Astrocyte (in vitro differentiated cells and primary cell): ENCODE measurements around the gene FAM170B. TPM values are rescaled to one million over a fixed set of nuclear protein-coding genes. Genes with fewer than 3 reads are reported as not detected.

ENCODE experiments used
- DNase-seq: peaks from one replicate; pipeline ENCODE4 v3.0.0-alpha.2; 2010; ENCODE audit warnings: low read depth
- FAIRE-seq: peaks from 2 replicates; lab custom pipeline; 2011; peaks lifted over from hg19 to GRCh38; lab: Jason Lieb, UNC
- H2AFZ ChIP-seq: 2 replicates; pipeline ENCODE4 v1.6.0; 2012; ENCODE audit warnings: low read depth, low read length, inconsistent platforms
- H3K27ac ChIP-seq: 2 replicates; pipeline ENCODE4 v1.5.1; 2011; ENCODE audit warnings: low read depth, low read length, inconsistent platforms
- H3K27me3 ChIP-seq: 2 replicates; pipeline ENCODE4 v1.6.0; 2011; ENCODE audit warnings: low read length, inconsistent platforms; ENCODE audit not compliant: insufficient read depth
- H3K36me3 ChIP-seq: 2 replicates; pipeline ENCODE4 v1.5.1; 2011; ENCODE audit warnings: low read length, inconsistent platforms; ENCODE audit not compliant: insufficient read depth
- H3K4me1 ChIP-seq: 2 replicates; pipeline ENCODE4 v1.5.1; 2011; ENCODE audit warnings: low read length, inconsistent platforms; ENCODE audit not compliant: insufficient read depth
- H3K4me2 ChIP-seq: 2 replicates; pipeline ENCODE4 v1.6.0; 2012; ENCODE audit warnings: low read length, inconsistent platforms
- H3K4me3 ChIP-seq: 2 replicates; pipeline ENCODE4 v1.5.1; 2011; ENCODE audit warnings: low read depth, mild to moderate bottlenecking, low read length, inconsistent platforms; ENCODE audit not compliant: insufficient read depth
- H3K79me2 ChIP-seq: 2 replicates; pipeline ENCODE4 v1.6.0; 2012; ENCODE audit warnings: mild to moderate bottlenecking, low read length, inconsistent platforms; ENCODE audit not compliant: insufficient read depth
- H3K9ac ChIP-seq: 2 replicates; pipeline ENCODE4 v1.6.0; 2012; ENCODE audit warnings: mild to moderate bottlenecking, low read length, inconsistent platforms
- H3K9me3 ChIP-seq: 2 replicates; pipeline ENCODE4 v1.5.1; 2012; ENCODE audit warnings: low read depth, mild to moderate bottlenecking, low read length, inconsistent platforms; ENCODE audit not compliant: insufficient read depth
- H4K20me1 ChIP-seq: 2 replicates; pipeline ENCODE4 v1.6.0; 2012; ENCODE audit warnings: low read length, inconsistent platforms; ENCODE audit not compliant: insufficient read depth
- H3K27ac Mint-ChIP-seq: one replicate; pipeline ENCODE4 v1.8.0; 2021; ENCODE audit warnings: mild to moderate bottlenecking, mixed read lengths; ENCODE audit not compliant: unreplicated experiment
- H3K27me3 Mint-ChIP-seq: one replicate; pipeline ENCODE4 v1.8.0; 2021; ENCODE audit warnings: low read depth, mixed read lengths; ENCODE audit not compliant: unreplicated experiment
- H3K36me3 Mint-ChIP-seq: one replicate; pipeline ENCODE4 v1.8.0; 2021; ENCODE audit warnings: low read depth, mixed read lengths; ENCODE audit not compliant: unreplicated experiment
- H3K4me1 Mint-ChIP-seq: one replicate; pipeline ENCODE4 v1.8.0; 2021; ENCODE audit warnings: low read depth, mixed read lengths; ENCODE audit not compliant: unreplicated experiment
- H3K4me3 Mint-ChIP-seq: one replicate; pipeline ENCODE4 v1.8.0; 2021; ENCODE audit warnings: mild to moderate bottlenecking, moderate library complexity, mixed read lengths; ENCODE audit not compliant: unreplicated experiment
- H3K9me3 Mint-ChIP-seq: one replicate; pipeline ENCODE4 v1.8.0; 2021; ENCODE audit warnings: mild to moderate bottlenecking, mixed read lengths; ENCODE audit not compliant: unreplicated experiment
- CTCF ChIP-seq: IDR thresholded peaks from 2 replicates; pipeline ENCODE4 v1.5.1; 2011; ENCODE audit warnings: low read depth, mild to moderate bottlenecking, inconsistent platforms, low read length, moderate library complexity; ENCODE audit not compliant: insufficient read depth
- EZH2 ChIP-seq: IDR thresholded peaks from 2 replicates; pipeline ENCODE4 v1.6.1; 2012; ENCODE audit warnings: mild to moderate bottlenecking, low read length, inconsistent platforms; ENCODE audit not compliant: insufficient read depth
- total RNA-seq: library from RNA; stranded (reverse); gene quantifications from 2 replicates; pipeline ENCODE4 v1.2.1, GENCODE V29; 2021

The FAM170B gene
- total RNA-seq, 1 donor from 2014 or later, result not detected

- Histone ChIP-seq H3K79me2 (no peaks in the 10 kb centered on the region), H2AFZ (no peak overlapping the region), H4K20me1 (peaks cover 3% of the 10 kb centered on the region), H3K9me3 (no peaks in the 10 kb centered on the region), H3K4me3 (no peak overlapping the region), H3K4me1 (no peaks in the 10 kb centered on the region), H3K36me3 (no peaks in the 10 kb centered on the region), H3K4me2 (no peak overlapping the region), H3K9ac (no peak overlapping the region), H3K27me3 (no peaks in the 10 kb centered on the region), H3K27ac (no peak overlapping the region)
- Mint-ChIP-seq H3K36me3 (no peaks in the 10 kb centered on the region), H3K9me3 (peaks cover 6% of the 10 kb centered on the region), H3K27me3 (peaks cover 40% of the 10 kb centered on the region), H3K4me1 (no peaks in the 10 kb centered on the region), H3K4me3 (no peak overlapping the region), H3K27ac (no peak overlapping the region)
- no peak for TF ChIP-seq CTCF
- DNase-seq (no peak), FAIRE-seq (no peak)
Observed at GRCh38 chr10:49090696-49091380, 43.0 kb downstream of the FAM170B start.

GRCh38 chr10:49090189-49090575 lies 43.6 kb downstream of the FAM170B start:
- TF ChIP-seq CTCF (no peak), EZH2 (no peak)
- no peak for DNase-seq
- Mint-ChIP-seq H3K27me3 (peaks cover 35% of the 10 kb centered on the region), H3K9me3 (peaks cover 6% of the 10 kb centered on the region), H3K4me3 (no peak overlapping the region), H3K36me3 (no peaks in the 10 kb centered on the region), H3K4me1 (no peaks in the 10 kb centered on the region), H3K27ac (no peak overlapping the region)
- Histone ChIP-seq H3K36me3 (no peaks in the 10 kb centered on the region), H3K9me3 (no peaks in the 10 kb centered on the region), H3K4me3 (no peak overlapping the region), H3K4me2 (no peak overlapping the region), H3K4me1 (no peaks in the 10 kb centered on the region), H3K27ac (no peak overlapping the region), H3K79me2 (no peaks in the 10 kb centered on the region), H3K27me3 (no peaks in the 10 kb centered on the region), H4K20me1 (no peaks in the 10 kb centered on the region), H3K9ac (no peak overlapping the region), H2AFZ (no peak overlapping the region)
- no peak for FAIRE-seq

- H3K27ac Mint-ChIP-seq, result no peak overlapping the region
- no peaks in the 10 kb centered on the region for H3K36me3 Mint-ChIP-seq
- no peaks in the 10 kb centered on the region for H3K27me3 ChIP-seq
- H3K27ac ChIP-seq, result no peak overlapping the region
- peaks cover 36% of the 10 kb centered on the region for H3K27me3 Mint-ChIP-seq
- no peak overlapping the region for H3K9ac ChIP-seq
- H2AFZ ChIP-seq, result no peak overlapping the region
- no peak overlapping the region for H3K4me3 ChIP-seq
- no peaks in the 10 kb centered on the region for H3K4me1 ChIP-seq
- peaks cover 6% of the 10 kb centered on the region for H3K9me3 Mint-ChIP-seq
- FAIRE-seq (no peak), DNase-seq (peak; percentile 49)
- no peaks in the 10 kb centered on the region for H3K9me3 ChIP-seq
- TF ChIP-seq EZH2 (no peak), CTCF (no peak)
- H3K36me3 ChIP-seq, result no peaks in the 10 kb centered on the region
- H3K4me1 Mint-ChIP-seq, result no peaks in the 10 kb centered on the region
- no peak overlapping the region for H3K4me2 ChIP-seq
- H3K79me2 ChIP-seq, result no peaks in the 10 kb centered on the region
- no peak overlapping the region for H3K4me3 Mint-ChIP-seq
- no peaks in the 10 kb centered on the region for H4K20me1 ChIP-seq
Observed at GRCh38 chr10:49089557-49090188, 44.1 kb downstream of the FAM170B start.
